ENCODE measurements around the gene IL17RA.

DNA sequence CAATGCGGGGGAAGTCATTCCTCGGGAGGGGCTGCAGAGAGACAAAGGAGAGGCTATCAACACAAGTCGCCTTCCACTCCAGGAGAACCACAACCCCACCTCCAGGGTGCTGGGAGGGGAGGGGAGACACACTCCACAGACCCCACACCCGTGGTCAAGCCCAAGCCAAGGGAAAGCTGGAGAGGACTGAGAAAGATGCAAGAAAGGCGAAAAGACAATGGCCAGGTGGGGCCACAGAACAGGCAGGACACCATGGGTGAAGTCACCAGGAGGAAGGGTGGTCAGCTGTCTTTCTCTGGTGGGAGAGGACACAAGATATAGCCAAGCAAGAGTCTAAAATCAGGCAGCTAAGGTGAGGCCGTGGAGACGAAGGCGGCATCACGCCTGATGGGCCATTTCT is 58.3 kb downstream of the IL17RA start:
- TF ChIP-seq RAD21 (IDR thresholded peaks at IDR 0.05; ENCODE audit: low read length) = no peak
- TF ChIP-seq, protein P1, sequence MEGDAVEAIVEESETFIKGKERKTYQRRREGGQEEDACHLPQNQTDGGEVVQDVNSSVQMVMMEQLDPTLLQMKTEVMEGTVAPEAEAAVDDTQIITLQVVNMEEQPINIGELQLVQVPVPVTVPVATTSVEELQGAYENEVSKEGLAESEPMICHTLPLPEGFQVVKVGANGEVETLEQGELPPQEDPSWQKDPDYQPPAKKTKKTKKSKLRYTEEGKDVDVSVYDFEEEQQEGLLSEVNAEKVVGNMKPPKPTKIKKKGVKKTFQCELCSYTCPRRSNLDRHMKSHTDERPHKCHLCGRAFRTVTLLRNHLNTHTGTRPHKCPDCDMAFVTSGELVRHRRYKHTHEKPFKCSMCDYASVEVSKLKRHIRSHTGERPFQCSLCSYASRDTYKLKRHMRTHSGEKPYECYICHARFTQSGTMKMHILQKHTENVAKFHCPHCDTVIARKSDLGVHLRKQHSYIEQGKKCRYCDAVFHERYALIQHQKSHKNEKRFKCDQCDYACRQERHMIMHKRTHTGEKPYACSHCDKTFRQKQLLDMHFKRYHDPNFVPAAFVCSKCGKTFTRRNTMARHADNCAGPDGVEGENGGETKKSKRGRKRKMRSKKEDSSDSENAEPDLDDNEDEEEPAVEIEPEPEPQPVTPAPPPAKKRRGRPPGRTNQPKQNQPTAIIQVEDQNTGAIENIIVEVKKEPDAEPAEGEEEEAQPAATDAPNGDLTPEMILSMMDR (conservative IDR thresholded peaks at IDR 0.05; ENCODE audit: low read depth, low read length) = no peak
- TF ChIP-seq POLR2A (IDR thresholded peaks at IDR 0.05; ENCODE audit: low read depth, low read length) = no peak
- TF ChIP-seq MAZ (IDR thresholded peaks at IDR 0.05; ENCODE audit: borderline replicate concordance, low read depth, low read length) = no peak
